HepG2 (cell line): ENCODE data around the gene CCL23. TPM values are rescaled to one million over a fixed set of nuclear protein-coding genes. Genes with fewer than 3 reads are reported as not detected.

Source experiments
- DDIT3 ChIP-seq: sonication (generic); formaldehyde crosslinking; IDR thresholded peaks from 2 replicates; pipeline ENCODE4 v1.4.0; 2020; ENCODE audit warnings: mild to moderate bottlenecking, missing genetic modification reagents
- GTF2F1 ChIP-seq: fragments of 150-350 bp; IDR thresholded peaks from 2 replicates; pipeline ENCODE4 v1.6.1; 2014; ENCODE audit warnings: low read length
- HMGA1 ChIP-seq: sonication (generic); formaldehyde crosslinking; conservative IDR thresholded peaks from 2 replicates; pipeline ENCODE4 v1.4.0; 2020; ENCODE audit warnings: missing genetic modification reagents
- HNF4A ChIP-seq: sonication (generic); formaldehyde crosslinking; IDR thresholded peaks from 2 replicates; pipeline ENCODE4 v1.4.0; 2020; ENCODE audit warnings: missing genetic modification reagents
- HNRNPUL1 ChIP-seq: fragments of 200-400 bp; formaldehyde crosslinking; IDR thresholded peaks from 2 replicates; pipeline ENCODE4 v1.6.1; 2017; ENCODE audit warnings: low read depth, mild to moderate bottlenecking, low read length, moderate library complexity
- MLX ChIP-seq: IDR thresholded peaks from 2 replicates; pipeline ENCODE4 v1.6.1; 2016
- NFE2L1 ChIP-seq: sonication (generic); formaldehyde crosslinking; IDR thresholded peaks from 2 replicates; pipeline ENCODE4 v1.4.0; 2020; ENCODE audit warnings: missing genetic modification reagents, mild to moderate bottlenecking, borderline replicate concordance
- PBX3 ChIP-seq: sonication (generic); formaldehyde crosslinking; IDR thresholded peaks from 2 replicates; pipeline ENCODE4 v1.8.1; 2023; ENCODE audit warnings: missing genetic modification reagents, inconsistent platforms, borderline replicate concordance
- PCBP1 ChIP-seq: fragments of 200-400 bp; formaldehyde crosslinking; IDR thresholded peaks from 2 replicates; pipeline ENCODE4 v1.6.1; 2017; ENCODE audit warnings: mild to moderate bottlenecking, low read depth, low read length, borderline replicate concordance
- RXRB ChIP-seq: IDR thresholded peaks from 2 replicates; pipeline ENCODE4 v1.6.1; 2016; ENCODE audit warnings: borderline replicate concordance, missing genetic modification reagents, missing compliant biosample characterization
- SMARCE1 ChIP-seq: fragments of 450-650 bp; IDR thresholded peaks from 2 replicates; pipeline ENCODE4 v1.6.1; 2017; ENCODE audit warnings: borderline replicate concordance
- SOX6 ChIP-seq, 2 experiments: fragments of 450-650 bp in 1 of 2; sonication (generic) in 1 of 2; formaldehyde crosslinking in 1 of 2; IDR thresholded peaks; 2 replicates each; pipeline versions ENCODE4 v1.4.0 to v1.6.1; 2017 to 2020; ENCODE audit warnings: antibody characterized with exemption in 1 of 2, mild to moderate bottlenecking in 1 of 2, missing genetic modification reagents in 1 of 2
- SYNCRIP ChIP-seq: fragments of 200-400 bp; formaldehyde crosslinking; IDR thresholded peaks from 2 replicates; pipeline ENCODE4 v1.6.1; 2018; ENCODE audit warnings: mild to moderate bottlenecking, low read depth, low read length; ENCODE audit not compliant: insufficient read depth
- TAF15 ChIP-seq: fragments of 200-400 bp; formaldehyde crosslinking; IDR thresholded peaks from one replicate; pipeline ENCODE4 v1.6.1; 2018; ENCODE audit warnings: mild to moderate bottlenecking, low read depth, low read length; ENCODE audit not compliant: poor library complexity, severe bottlenecking
- TARDBP ChIP-seq: sonication (generic); formaldehyde crosslinking; IDR thresholded peaks from 2 replicates; pipeline ENCODE4 v1.8.0; 2022; ENCODE audit warnings: mild to moderate bottlenecking, missing genetic modification reagents
- TBL1XR1 ChIP-seq: fragments of 150-350 bp; IDR thresholded peaks from 2 replicates; pipeline ENCODE4 v1.6.1; 2014; ENCODE audit warnings: borderline replicate concordance, low read length; ENCODE audit not compliant: partially characterized antibody
- TEAD3 ChIP-seq: optimal IDR thresholded peaks from 2 replicates; pipeline ENCODE3; 2016; ENCODE audit warnings: borderline replicate concordance
- THAP11 ChIP-seq: IDR thresholded peaks from 2 replicates; pipeline ENCODE4 v1.6.1; 2016; ENCODE audit warnings: missing biosample characterization, missing genetic modification reagents
- THYN1 ChIP-seq: sonication (generic); formaldehyde crosslinking; IDR thresholded peaks from 2 replicates; pipeline ENCODE4 v1.8.1; 2023; ENCODE audit warnings: low read depth, mild to moderate bottlenecking, moderate library complexity, missing genetic modification reagents, borderline replicate concordance
- U2AF1 ChIP-seq: fragments of 200-400 bp; formaldehyde crosslinking; optimal IDR thresholded peaks from 2 replicates; pipeline ENCODE3; 2017; ENCODE audit warnings: mild to moderate bottlenecking, low read depth, low read length
- ZNF121 ChIP-seq: sonication (generic); formaldehyde crosslinking; IDR thresholded peaks from 2 replicates; pipeline ENCODE4 v1.5.0; 2020; ENCODE audit warnings: mild to moderate bottlenecking, missing genetic modification reagents
- ZNF160 ChIP-seq: sonication (generic); formaldehyde crosslinking; IDR thresholded peaks from 2 replicates; pipeline ENCODE4 v1.8.0; 2022; ENCODE audit warnings: mild to moderate bottlenecking, inconsistent platforms, missing genetic modification reagents
- ZNF18 ChIP-seq: sonication (generic); formaldehyde crosslinking; IDR thresholded peaks from 2 replicates; pipeline ENCODE4 v1.8.0; 2022; ENCODE audit warnings: mild to moderate bottlenecking, missing genetic modification reagents; ENCODE audit not compliant: insufficient replicate concordance
- ZNF234 ChIP-seq: sonication (generic); formaldehyde crosslinking; conservative IDR thresholded peaks from 2 replicates; pipeline ENCODE4 v1.5.1; 2020; ENCODE audit warnings: mild to moderate bottlenecking, missing genetic modification reagents
- ZNF296 ChIP-seq: sonication (generic); formaldehyde crosslinking; conservative IDR thresholded peaks from 2 replicates; pipeline ENCODE4 v1.5.0; 2020; ENCODE audit warnings: mild to moderate bottlenecking, missing genetic modification reagents
- ZNF550 ChIP-seq: sonication (generic); formaldehyde crosslinking; IDR thresholded peaks from 2 replicates; pipeline ENCODE4 v1.4.0; 2020; ENCODE audit warnings: mild to moderate bottlenecking, missing genetic modification reagents, borderline replicate concordance
- ZNF777 ChIP-seq: sonication (generic); formaldehyde crosslinking; IDR thresholded peaks from 2 replicates; pipeline ENCODE4 v1.4.0; 2020; ENCODE audit warnings: missing genetic modification reagents
- ZSCAN29 ChIP-seq: sonication (generic); formaldehyde crosslinking; conservative IDR thresholded peaks from 2 replicates; pipeline ENCODE4 v1.4.0; 2020; ENCODE audit warnings: mild to moderate bottlenecking, missing genetic modification reagents
- polyA plus RNA-seq, 8 experiments: library from polyadenylated mRNA; depleted of rRNA in 3 of 8; stranded (reverse) in 7 of 8; unstranded in 1 of 8; fragments of >200 nt; fragmentation: Illumina TruSeq in 4 of 8; extraction: Trizol in 4 of 8; gene quantifications; 2 replicates each; pipeline versions ENCODE4 v1.2.1 to v1.2.3, GENCODE V29; 2011 to 2016; ENCODE audit warnings: low read depth in 4 of 8, missing spikeins in 1 of 8, mixed read lengths in 1 of 8; ENCODE audit not compliant: insufficient read depth in 1 of 8
- total RNA-seq, 5 experiments: library from RNA; depleted of rRNA; stranded (reverse); fragments of >200 nt; fragmentation: Illumina TruSeq; extraction: Trizol; gene quantifications; 2 replicates each; pipeline ENCODE4 v1.2.3, GENCODE V29; 2016; ENCODE audit warnings: low read depth in 1 of 5

Gene CCL23
- total and polyA plus RNA-seq, 2 of the 13 experiments (the other 11 are each of a cell fraction or from before 2014, with no cell fraction given): not detected

- TF ChIP-seq HNRNPUL1 (no peak), PBX3 (no peak), HNF4A (CRISPR knock-in tag) (0 out of 2 replicates have a peak, but pooled peaks have one; percentile 20), RXRB (CRISPR knock-in tag) (no peak), ZNF121 (CRISPR knock-in tag) (no peak), TBL1XR1 (no peak), TARDBP (CRISPR knock-in tag) (peak; percentile 28; the same call in 1 of the 2 replicates), MLX (CRISPR knock-in tag) (no peak), ZNF160 (CRISPR knock-in tag) (no peak), ZNF550 (CRISPR knock-in tag) (no peak), ZNF234 (CRISPR knock-in tag) (no peak), ZNF777 (CRISPR knock-in tag) (no peak), TEAD3 (no peak), SOX6 (IDR thresholded peaks at IDR 0.05) (no peak), SOX6 (CRISPR knock-in tag; IDR thresholded peaks at IDR 0.05) (peak; percentile 26; the same call in 1 of the 2 replicates), GTF2F1 (no peak), SYNCRIP (no peak), ZNF18 (no peak), ZNF296 (CRISPR knock-in tag) (no peak), ZSCAN29 (CRISPR knock-in tag) (no peak), NFE2L1 (CRISPR knock-in tag) (no peak), DDIT3 (CRISPR knock-in tag) (no peak), SMARCE1 (no peak), THYN1 (CRISPR knock-in tag) (no peak), HMGA1 (no peak), U2AF1 (no peak), TAF15 (no peak), THAP11 (CRISPR knock-in tag) (0 out of 2 replicates have a peak, but pooled peaks have one; percentile 15), PCBP1 (0 out of 2 replicates have a peak, but pooled peaks have one; percentile 70)
Measured at GRCh38 chr17:36008998-36009665, 8.6 kb downstream of the CCL23 start (continued).
